ENCODE measurements around the gene DNAH17. TPM values are rescaled to one million over a fixed set of nuclear protein-coding genes. Genes with fewer than 3 reads are reported as not detected.

Gene DNAH17
- total RNA-seq, 4 donors from 2014 or later = under 0.01 TPM; not detected in 3

- Histone ChIP-seq H3K27me3 (no peaks in the 10 kb centered on the region), H3K9me3 (no peaks in the 10 kb centered on the region), H3K4me1 (peaks cover 0 to 10% (median 8%) of the 10 kb centered on the region in 4 donors), H3K4me3 (no peak overlapping the region), H3K27ac (no peak overlapping the region), H3K36me3 (no peaks in the 10 kb centered on the region)
- intact Hi-C loops (cut with DNase I; ENCODE audit: low total_unique reads) (no loop called here), in situ Hi-C loops (cut with MboI; ENCODE audit: low pct_ligation_motif_present in 1 of 4, low pct_unique_long_range_greater_than_20kb in 1 of 4, low sequenced_read_pairs in 3 of 4) (no loop called here)
- TF ChIP-seq POLR2AphosphoS5 (IDR thresholded peaks at IDR 0.05) (no peak), EP300 (IDR thresholded peaks at IDR 0.05; ENCODE audit: low read depth) (no peak), CTCF (IDR thresholded peaks at IDR 0.05) (no peak), POLR2A (IDR thresholded peaks at IDR 0.05) (no peak)
- WGBS, 2 donors (ENCODE audit: low coverage in 1 of 2) = 40 to 65% methylated on average over 3 to 16 of the region's 16 CpGs
- no peak for DNase-seq
These were observed 11.2 kb upstream of the DNAH17 start for GRCh38 chr17:78588258-78589030.

- no peak for TF ChIP-seq EP300 (IDR thresholded peaks at IDR 0.05; ENCODE audit: low read depth)
- TF ChIP-seq POLR2A (IDR thresholded peaks at IDR 0.05) = no peak
- TF ChIP-seq CTCF (IDR thresholded peaks at IDR 0.05) = no peak
- no peak for TF ChIP-seq POLR2AphosphoS5 (IDR thresholded peaks at IDR 0.05)
- in situ Hi-C loops (cut with MboI; ENCODE audit: low pct_ligation_motif_present in 1 of 4, low pct_unique_long_range_greater_than_20kb in 1 of 4, low sequenced_read_pairs in 3 of 4) (no loop called here), intact Hi-C loops (cut with DNase I; ENCODE audit: low total_unique reads) (no loop called here)
- no peaks in the 10 kb centered on the region for H3K9me3 ChIP-seq
- WGBS, 2 donors (ENCODE audit: low coverage in 1 of 2) = 50 to 82% methylated on average over 1 to 8 of the region's 8 CpGs
- DNase-seq = no peak
- no peak overlapping the region for H3K4me3 ChIP-seq
- no peaks in the 10 kb centered on the region for H3K4me1 ChIP-seq
- H3K36me3 ChIP-seq = no peaks in the 10 kb centered on the region
- no peak overlapping the region for H3K27ac ChIP-seq
- H3K27me3 ChIP-seq = no peaks in the 10 kb centered on the region
These were observed 7.9 kb upstream of the DNAH17 start for GRCh38 chr17:78585006-78585630.

- no peaks in the 10 kb centered on the region for H3K27me3 ChIP-seq
- no peak for DNase-seq
- in situ Hi-C loops (cut with MboI; ENCODE audit: low pct_ligation_motif_present in 1 of 4, low pct_unique_long_range_greater_than_20kb in 1 of 4, low sequenced_read_pairs in 3 of 4) = no loop called here
- WGBS, 2 donors (ENCODE audit: low coverage in 1 of 2) = 55% methylated on average over 4 of the region's 4 CpGs; no CpG with 5 or more reads in 1 of the 2 donors
- TF ChIP-seq POLR2AphosphoS5 (IDR thresholded peaks at IDR 0.05) (no peak), EP300 (IDR thresholded peaks at IDR 0.05; ENCODE audit: low read depth) (no peak), CTCF (IDR thresholded peaks at IDR 0.05) (no peak), POLR2A (IDR thresholded peaks at IDR 0.05) (no peak)
- H3K4me1 ChIP-seq = no peaks in the 10 kb centered on the region
- no peak overlapping the region for H3K4me3 ChIP-seq
- intact Hi-C loops (cut with DNase I; ENCODE audit: low total_unique reads) = no loop called here
- no peak overlapping the region for H3K27ac ChIP-seq
- no peaks in the 10 kb centered on the region for H3K9me3 ChIP-seq
- H3K36me3 ChIP-seq = no peaks in the 10 kb centered on the region
These were observed 5.9 kb upstream of the DNAH17 start for GRCh38 chr17:78583091-78583490.

- no peak for DNase-seq
- H3K9me3 ChIP-seq = no peaks in the 10 kb centered on the region
- no peaks in the 10 kb centered on the region for H3K4me1 ChIP-seq
- H3K4me3 ChIP-seq = no peak overlapping the region
- WGBS, 2 donors (ENCODE audit: low coverage in 1 of 2) = 60 to 93% methylated on average over 1 to 5 of the region's 5 CpGs
- no peak overlapping the region for H3K27ac ChIP-seq
- in situ Hi-C loops (cut with MboI; ENCODE audit: low pct_ligation_motif_present in 1 of 4, low pct_unique_long_range_greater_than_20kb in 1 of 4, low sequenced_read_pairs in 3 of 4) (no loop called here), intact Hi-C loops (cut with DNase I; ENCODE audit: low total_unique reads) (no loop called here)
- H3K36me3 ChIP-seq = no peaks in the 10 kb centered on the region
- TF ChIP-seq EP300 (IDR thresholded peaks at IDR 0.05; ENCODE audit: low read depth) (no peak), CTCF (IDR thresholded peaks at IDR 0.05) (no peak), POLR2A (IDR thresholded peaks at IDR 0.05) (no peak), POLR2AphosphoS5 (IDR thresholded peaks at IDR 0.05) (no peak)
- no peaks in the 10 kb centered on the region for H3K27me3 ChIP-seq
These were observed 4.1 kb upstream of the DNAH17 start for GRCh38 chr17:78581304-78581703.

Measured in transverse colon (tissue), 4 donors.